Medulla oblongata (tissue), 1 donor: ENCODE measurements around the gene IL20.

Experiments
- DNase-seq: peaks from one replicate; pipeline ENCODE4 v3.0.0-alpha.2; 2015; ENCODE audit errors: extremely low spot score

IL20 gene

GRCh38 chr1:206902702-206903101 is 37.3 kb downstream of the IL20 start:
- DNase-seq, result no peak

- no peak for DNase-seq
These were observed 38.3 kb downstream of the IL20 start for GRCh38 chr1:206903687-206904086.

- no peak for DNase-seq
These were observed 39.2 kb downstream of the IL20 start for GRCh38 chr1:206904423-206905142.

- no peak for DNase-seq
These were observed 40.1 kb downstream of the IL20 start for GRCh38 chr1:206905295-206906164.

GRCh38 chr1:206907304-206907991 is 42.0 kb downstream of the IL20 start:
- no peak for DNase-seq

GRCh38 chr1:206908038-206908437 is 42.6 kb downstream of the IL20 start:
- DNase-seq, result no peak

- no peak for DNase-seq
These were observed 43.9 kb downstream of the IL20 start for GRCh38 chr1:206909161-206909882.

GRCh38 chr1:206909883-206910318 is 44.5 kb downstream of the IL20 start:
- no peak for DNase-seq

- DNase-seq, result peak; percentile 55
These were observed 45.7 kb downstream of the IL20 start for GRCh38 chr1:206911064-206911663.

- peak; percentile 93 for DNase-seq
These were observed 47.1 kb downstream of the IL20 start for GRCh38 chr1:206912445-206913095.

GRCh38 chr1:206913766-206914537 is 48.5 kb downstream of the IL20 start:
- no peak for DNase-seq

GRCh38 chr1:206915030-206915735 is 49.8 kb downstream of the IL20 start:
- no peak for DNase-seq

GRCh38 chr1:206916000-206916709 is 50.7 kb downstream of the IL20 start:
- DNase-seq, result no peak

GRCh38 chr1:206918076-206918475 is 52.7 kb downstream of the IL20 start:
- DNase-seq, result no peak
